ENCODE measurements around the gene PRR23E.

The PRR23E gene

DNA sequence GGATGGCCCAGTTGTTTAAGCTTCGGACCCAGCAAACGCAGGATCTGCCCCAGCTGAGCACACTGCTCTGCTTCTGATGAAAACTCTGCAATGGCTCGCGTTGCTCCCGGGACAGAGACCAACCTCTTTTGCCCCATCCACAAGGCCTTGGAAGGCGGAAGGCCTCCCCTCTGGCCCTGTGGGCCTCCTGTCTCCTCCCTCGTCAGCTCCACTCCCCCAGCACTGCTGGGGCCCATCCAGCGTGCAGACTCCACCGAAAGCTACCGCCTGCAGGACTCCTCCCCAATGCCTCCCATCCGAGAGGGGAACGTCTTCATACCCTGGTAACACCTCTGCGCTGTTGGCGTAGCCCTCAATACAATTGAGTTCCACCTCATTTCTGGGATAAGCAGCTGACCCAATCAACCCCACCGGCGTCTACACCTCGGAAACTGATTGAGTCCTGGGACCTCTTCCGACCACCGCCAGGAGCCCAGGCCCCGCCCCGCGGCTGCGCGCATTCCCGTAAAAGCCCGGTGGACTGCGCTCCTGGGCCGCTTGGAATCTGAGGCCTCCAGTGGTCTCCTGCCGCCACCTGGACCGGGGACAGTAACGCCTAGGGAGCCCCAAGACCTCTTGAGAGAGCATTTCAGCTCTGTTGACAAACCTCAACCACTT, at the start of gene PRR23E:
Gene PRR23E, plus strand, starts transcription at position 556 of the 657 bp plus-strand sequence. CDS start 3,555 bp downstream, outside the sequence.
- DNase-seq (ENCODE audit: low read depth in 2 of 2) = no peak

- DNase-seq (ENCODE audit: low read depth in 2 of 2) = no peak
Observed at GRCh38 chr3:127143172-127143571, 49.8 kb upstream of the PRR23E start.

DNA sequence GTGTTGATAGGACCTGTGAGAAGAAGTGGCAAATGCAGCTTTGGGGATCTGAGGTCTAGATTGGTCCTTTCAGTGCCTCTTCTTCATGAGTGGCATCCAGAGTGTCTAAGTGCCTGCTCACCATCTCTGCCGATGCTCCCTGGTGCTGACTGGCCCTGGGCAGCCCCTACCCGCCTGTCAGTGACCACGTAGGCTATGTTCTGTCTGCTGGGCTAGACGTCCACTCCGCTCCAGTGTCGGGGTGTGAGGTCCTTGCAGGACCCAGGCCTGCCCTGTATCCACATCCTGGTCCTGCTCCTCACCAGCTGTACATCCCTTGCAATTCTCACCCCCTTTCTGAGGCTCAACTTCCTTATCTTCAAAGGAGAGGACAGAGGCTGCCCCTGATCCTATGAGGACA, 48.3 kb upstream of the PRR23E start:
- no peak for DNase-seq (ENCODE audit: low read depth in 2 of 2)

DNA sequence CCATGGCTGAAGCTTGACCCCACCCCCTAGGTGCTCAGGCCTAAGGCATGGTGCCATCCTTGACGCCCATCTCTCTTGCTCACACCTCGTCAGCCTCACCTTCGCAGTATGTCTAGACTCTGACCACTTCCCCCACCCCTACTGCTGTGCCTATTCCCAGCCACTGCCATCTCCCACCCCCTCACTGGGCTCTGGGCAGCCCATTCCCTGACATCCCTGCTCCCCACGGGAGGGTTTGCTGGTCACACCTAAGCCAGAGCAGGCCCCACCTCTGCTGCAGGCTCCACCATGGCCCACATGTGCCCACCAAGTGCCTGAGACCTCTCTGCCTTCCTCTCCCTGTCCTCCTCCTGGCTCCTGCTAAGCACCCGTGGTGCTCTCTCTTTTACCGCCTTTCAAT, 47.7 kb upstream of the PRR23E start:
- no peak for DNase-seq (ENCODE audit: low read depth in 2 of 2)

DNA sequence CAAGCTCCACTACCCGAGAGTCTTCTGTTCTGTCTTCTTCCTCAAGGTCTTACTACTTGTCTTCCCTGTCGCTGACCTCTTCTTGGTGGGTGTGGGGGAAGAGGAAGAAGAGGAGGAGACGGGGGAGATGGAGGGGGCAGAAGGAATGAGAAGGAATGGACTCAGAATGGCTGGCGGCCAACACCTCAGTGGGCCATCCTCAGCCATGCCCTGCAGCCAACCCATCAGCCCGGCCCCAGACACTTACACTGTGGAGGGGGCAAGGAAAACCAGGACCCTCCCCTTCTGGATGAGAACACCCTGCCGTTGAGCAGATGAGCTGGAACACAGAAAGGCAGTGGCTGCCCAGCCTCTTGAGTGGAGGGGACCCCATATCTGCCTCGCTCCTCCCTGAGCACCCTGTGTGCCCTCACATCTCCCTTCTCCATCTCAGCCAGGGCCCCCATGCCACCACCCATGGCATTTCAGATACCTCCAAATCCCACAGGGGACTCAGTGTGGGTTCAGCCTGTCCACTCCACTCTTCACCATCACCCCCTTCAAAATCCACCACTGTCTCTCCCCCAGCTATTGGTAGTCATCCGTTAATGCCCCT, 45.5 kb upstream of the PRR23E start:
- DNase-seq (ENCODE audit: low read depth in 2 of 2) = no peak

GRCh38 chr3:127149621-127150310, 43.2 kb upstream of the PRR23E start:
- DNase-seq (ENCODE audit: low read depth in 2 of 2) = no peak

GRCh38 chr3:127150513-127151250, 42.2 kb upstream of the PRR23E start:
- DNase-seq (ENCODE audit: low read depth in 2 of 2) = no peak

GRCh38 chr3:127151251-127151564, 41.7 kb upstream of the PRR23E start:
- no peak for DNase-seq (ENCODE audit: low read depth in 2 of 2)

DNA sequence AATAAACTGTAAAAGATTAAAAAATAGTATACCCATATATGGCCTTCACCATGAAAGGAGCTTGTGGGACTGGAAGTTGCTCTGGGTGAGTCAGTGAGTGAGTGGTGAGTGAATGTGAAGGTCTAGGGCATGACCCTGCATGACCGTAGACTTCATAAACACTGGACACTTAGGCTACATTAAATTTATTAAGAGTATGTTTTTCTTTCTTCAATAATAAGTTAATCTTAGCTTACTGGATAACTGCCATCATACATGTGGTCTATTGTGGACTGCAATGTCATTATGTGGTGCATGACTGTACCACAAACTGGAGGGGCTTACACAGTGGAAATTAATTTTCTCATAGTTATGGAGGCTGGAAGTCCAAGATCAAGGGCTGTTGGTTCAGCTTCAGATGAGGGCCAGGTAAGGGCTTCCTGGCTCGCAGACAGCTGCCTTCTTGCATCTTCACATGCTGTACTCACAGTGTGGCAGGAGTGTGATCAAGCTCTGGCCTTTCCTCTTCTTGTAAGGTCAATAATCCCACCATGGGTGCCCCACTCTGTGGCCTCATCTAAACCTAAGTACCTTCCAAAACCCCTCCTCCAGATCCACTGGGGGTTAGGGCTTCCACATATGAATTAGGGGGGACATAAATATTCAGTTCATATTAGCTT, 40.8 kb upstream of the PRR23E start:
- DNase-seq (ENCODE audit: low read depth in 2 of 2) = no peak

GRCh38 chr3:127152684-127153505, 40.0 kb upstream of the PRR23E start:
- no peak for DNase-seq (ENCODE audit: low read depth in 2 of 2)

- no peak for DNase-seq (ENCODE audit: low read depth in 2 of 2)
Observed at GRCh38 chr3:127153506-127153815, 39.5 kb upstream of the PRR23E start.

- DNase-seq (ENCODE audit: low read depth in 2 of 2) = no peak
Observed at GRCh38 chr3:127156338-127157050, 36.4 kb upstream of the PRR23E start.

DNA sequence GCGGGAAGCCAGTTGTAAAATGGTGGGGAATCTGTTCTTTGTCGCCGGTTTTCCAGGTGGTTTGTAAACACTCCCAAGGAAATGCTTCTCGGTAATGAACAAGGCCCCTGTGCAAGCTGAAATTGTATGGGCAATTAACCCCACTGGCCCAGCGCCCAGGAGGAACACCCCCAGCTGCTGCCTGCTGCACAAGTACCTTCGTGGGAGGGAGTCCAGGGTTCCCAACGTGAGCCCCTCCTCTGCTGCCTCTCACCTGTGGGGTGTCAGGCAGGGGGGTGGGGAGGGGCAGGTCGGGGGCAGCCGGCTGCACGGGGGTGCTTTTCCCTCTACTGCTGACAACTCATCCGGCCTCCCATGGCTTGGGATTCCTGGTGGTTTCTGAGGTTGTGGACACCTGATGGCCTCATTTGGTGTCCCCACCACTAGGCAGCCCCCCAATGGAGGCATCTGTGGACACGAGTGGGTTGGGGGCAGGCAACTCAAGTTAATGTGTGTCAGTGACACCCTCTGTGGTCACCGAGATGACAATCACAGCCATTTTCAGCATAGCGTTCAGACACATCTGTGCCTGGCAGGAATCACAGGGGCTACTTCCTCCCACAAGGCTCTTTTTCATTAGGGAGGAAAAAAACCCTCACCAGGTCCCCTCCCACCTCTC, 35.6 kb upstream of the PRR23E start:
- no peak for DNase-seq (ENCODE audit: low read depth in 2 of 2)

DNA sequence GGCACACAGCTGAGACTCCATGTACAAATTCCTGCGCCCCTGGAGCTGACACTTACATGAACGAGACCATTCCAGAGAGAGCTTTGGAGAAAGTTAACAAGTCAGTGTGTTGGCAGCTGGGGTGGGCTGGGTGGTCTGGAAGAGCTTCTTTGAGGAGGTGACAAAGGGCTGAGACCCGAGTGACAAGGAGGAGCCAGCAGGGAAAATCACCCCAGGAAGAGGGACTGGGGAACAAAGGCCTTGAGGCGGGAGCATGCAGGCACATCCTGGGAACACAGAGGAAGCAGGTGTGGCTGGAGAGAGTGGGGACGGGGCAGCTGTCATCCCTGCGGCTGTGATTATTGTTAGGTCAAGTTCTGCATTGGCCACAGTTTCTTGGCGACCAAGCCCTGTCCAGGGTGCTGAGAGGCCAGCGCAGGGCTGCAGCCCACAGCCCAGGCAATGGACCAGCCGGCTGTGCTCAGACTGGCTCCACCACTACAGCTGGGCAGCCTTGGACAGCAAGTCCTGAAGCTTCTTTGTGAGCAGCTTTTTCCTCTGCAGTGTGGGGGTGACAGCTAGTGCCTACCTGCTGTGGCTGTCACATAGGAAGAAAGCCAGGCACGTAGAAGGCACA, 34.2 kb upstream of the PRR23E start:
- DNase-seq (ENCODE audit: low read depth in 2 of 2) = no peak

DNA sequence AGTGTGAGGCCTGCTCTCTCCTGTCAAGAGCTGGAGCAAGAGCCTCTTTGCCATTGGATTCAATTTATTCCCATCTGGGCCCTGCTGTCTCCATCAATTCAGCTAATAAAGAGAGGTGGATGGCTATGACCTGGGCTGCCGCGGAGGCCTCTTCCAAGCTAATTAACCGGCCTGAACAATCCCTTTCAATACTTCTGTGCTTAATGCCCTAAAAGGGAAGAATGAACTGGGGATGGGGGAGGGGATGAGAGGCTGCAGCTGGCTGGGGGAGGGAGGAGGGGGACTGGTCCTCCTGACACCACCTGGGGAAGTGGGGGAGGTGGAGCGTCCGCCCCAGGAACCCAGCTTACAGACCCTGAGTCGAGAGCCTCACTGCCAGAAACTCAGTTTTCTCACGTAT, 33.4 kb upstream of the PRR23E start:
- DNase-seq (ENCODE audit: low read depth in 2 of 2) = no peak

DNA sequence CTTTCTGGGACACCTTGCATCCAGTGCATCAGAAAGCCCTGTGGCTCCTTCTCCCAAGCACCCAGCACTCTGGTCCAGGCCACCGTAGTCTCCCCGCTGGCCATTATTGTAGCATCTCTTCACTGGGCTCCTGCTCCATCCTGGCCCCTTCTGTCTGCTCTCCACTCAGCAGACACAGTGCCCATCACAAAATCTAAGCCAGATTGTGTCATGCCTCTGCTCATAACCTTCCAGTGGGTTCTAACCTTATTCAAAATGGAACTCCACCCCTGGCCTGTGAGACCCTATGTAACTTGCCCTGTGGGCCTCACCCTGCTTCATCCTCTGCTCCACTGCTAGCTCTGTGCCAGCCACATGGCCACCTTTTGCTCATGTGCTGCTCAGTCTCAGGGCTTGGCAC, 31.7 kb upstream of the PRR23E start:
- no peak for DNase-seq (ENCODE audit: low read depth in 2 of 2)

GRCh38 chr3:127161973-127162579, 30.9 kb upstream of the PRR23E start:
- DNase-seq (ENCODE audit: low read depth in 2 of 2) = no peak

GRCh38 chr3:127162947-127163645, 29.8 kb upstream of the PRR23E start:
- DNase-seq (ENCODE audit: low read depth in 2 of 2) = no peak

GRCh38 chr3:127164615-127165014, 28.3 kb upstream of the PRR23E start:
- no peak for DNase-seq (ENCODE audit: low read depth in 2 of 2)
